ENCODE data around the gene TGFBRAP1. TPM values are rescaled to one million over a fixed set of nuclear protein-coding genes. Genes with fewer than 3 reads are reported as not detected.

TGFBRAP1 gene
- total RNA-seq, 1 experiment from 2014 or later, result 25.1 TPM

DNA sequence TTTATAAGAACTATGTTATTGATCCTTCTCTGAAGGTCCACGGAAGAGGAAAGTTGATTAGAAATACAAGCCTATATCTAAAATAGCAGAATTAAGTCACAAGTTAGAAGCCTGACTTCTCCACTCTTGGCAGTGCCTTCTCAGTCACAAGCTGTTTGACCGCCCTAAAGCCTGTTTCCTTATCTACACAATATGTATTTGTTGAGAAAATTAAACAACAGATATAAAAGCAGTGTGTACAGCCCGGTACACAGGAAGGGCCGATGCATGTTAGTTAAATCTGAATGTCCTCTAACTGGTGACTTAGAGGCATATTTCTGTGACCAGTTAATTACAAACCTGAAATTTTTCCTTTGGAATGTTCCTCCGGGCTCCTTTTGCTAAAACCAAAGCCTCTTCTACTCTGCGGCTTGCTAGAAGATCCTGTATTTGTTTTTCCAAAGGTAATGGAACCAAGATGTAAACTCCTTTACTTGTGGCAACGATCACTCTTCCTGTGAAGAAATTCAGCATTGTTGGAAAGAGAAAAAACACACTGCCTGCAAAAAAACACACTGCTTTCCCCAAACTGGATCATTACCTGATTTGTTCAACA, 33.4 kb downstream of the TGFBRAP1 start:
- in situ Hi-C loops (cut with HindIII; ENCODE audit: low pct_unique_long_range_greater_than_20kb, low sequenced_read_pairs), result no loop called here
- peak; percentile 66 for DNase-seq (ENCODE audit: low read depth, low spot score)

DNA sequence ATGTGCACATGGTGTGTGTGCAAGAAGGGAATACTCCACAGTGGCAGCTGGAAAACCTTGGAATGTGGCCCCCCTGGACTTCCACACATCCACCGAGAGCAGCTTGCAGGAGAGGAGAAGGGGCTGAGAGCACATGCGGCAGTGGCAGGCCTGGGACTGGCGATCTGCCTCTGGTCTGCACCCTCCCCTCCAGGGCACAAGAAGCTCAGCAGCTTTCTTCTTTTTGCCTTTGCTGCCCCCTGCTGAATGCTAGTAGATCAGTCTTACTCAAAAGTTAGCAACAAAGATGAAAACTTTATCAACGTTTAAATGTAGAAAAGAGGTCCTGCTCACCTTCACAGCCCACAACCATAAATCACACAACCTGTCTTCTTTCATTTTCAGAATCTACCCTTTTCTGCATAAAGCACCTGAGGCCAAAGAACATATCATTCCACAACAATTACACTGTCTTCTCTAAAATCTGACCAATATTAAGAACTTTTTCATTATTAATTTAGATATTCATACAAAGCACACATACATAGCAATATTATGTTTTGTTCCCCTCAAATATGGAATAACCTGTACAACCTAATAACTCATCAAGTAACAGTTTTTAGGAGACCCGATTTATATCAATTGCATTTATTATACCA, 34.6 kb downstream of the TGFBRAP1 start:
- DNase-seq (ENCODE audit: low read depth, low spot score), result peak; percentile 92
- in situ Hi-C loops (cut with HindIII; ENCODE audit: low pct_unique_long_range_greater_than_20kb, low sequenced_read_pairs), result no loop called here

DNA sequence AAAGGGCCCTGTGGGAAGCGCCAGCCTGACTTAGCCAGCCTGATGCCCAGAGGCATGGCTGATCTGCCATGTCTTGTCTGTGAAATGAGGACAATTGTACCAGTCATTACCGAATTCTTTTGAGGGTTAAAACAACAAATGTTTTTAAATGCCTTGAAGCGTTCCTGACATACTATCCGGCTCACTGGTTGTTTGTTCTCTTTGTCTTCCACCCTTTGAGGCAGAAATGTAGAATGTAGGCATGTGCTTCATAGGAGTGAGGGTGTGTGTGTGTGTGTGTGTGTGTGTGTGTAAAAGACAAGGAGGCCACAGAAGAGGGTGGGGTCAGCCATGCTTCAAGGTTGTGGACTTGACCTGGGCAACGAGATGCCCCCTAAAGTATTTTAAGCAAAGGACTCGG, 35.5 kb downstream of the TGFBRAP1 start:
- in situ Hi-C loops (cut with HindIII; ENCODE audit: low pct_unique_long_range_greater_than_20kb, low sequenced_read_pairs), result no loop called here
- peak; percentile 97 for DNase-seq (ENCODE audit: low read depth, low spot score)

- in situ Hi-C loops (cut with HindIII; ENCODE audit: low pct_unique_long_range_greater_than_20kb, low sequenced_read_pairs), result no loop called here
Measured at GRCh38 chr2:105291981-105292380, 37.6 kb downstream of the TGFBRAP1 start.

GRCh38 chr2:105290981-105291660, 38.4 kb downstream of the TGFBRAP1 start:
- in situ Hi-C loops (cut with HindIII; ENCODE audit: low pct_unique_long_range_greater_than_20kb, low sequenced_read_pairs), result no loop called here
- DNase-seq (ENCODE audit: low read depth, low spot score), result no peak

More at GRCh38 chr2:105291981-105292380, 37.6 kb downstream of the TGFBRAP1 start:
- DNase-seq (ENCODE audit: low read depth, low spot score), result no peak

- in situ Hi-C loops (cut with HindIII; ENCODE audit: low pct_unique_long_range_greater_than_20kb, low sequenced_read_pairs), result no loop called here
- DNase-seq (ENCODE audit: low read depth, low spot score), result no peak
Measured at GRCh38 chr2:105288133-105288532, 41.4 kb downstream of the TGFBRAP1 start.

- DNase-seq (ENCODE audit: low read depth, low spot score), result peak; percentile 68
- in situ Hi-C loops (cut with HindIII; ENCODE audit: low pct_unique_long_range_greater_than_20kb, low sequenced_read_pairs), result no loop called here
Measured at GRCh38 chr2:105287692-105288091, 41.8 kb downstream of the TGFBRAP1 start.

DNA sequence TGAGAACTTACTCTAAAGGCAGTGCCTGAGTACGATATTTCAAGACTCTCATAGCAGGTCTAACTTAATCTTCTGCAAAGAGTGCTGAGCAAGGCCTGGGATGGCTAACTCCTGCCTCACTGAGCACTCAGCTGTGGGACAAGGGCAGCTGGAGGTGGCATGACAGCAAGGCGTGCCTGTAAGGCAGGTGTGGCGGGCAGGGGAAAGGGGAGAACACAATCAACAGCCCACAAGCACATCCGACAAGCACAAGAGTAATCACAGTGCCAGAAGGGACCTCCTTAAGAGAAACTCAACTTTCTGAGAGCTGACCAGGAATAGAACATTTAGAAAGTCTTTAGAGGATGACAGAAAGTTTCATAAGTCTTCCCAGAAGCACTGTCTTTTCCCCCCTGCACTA, 46.0 kb downstream of the TGFBRAP1 start:
- in situ Hi-C loops (cut with HindIII; ENCODE audit: low pct_unique_long_range_greater_than_20kb, low sequenced_read_pairs), result no loop called here
- no peak for DNase-seq (ENCODE audit: low read depth, low spot score)

GRCh38 chr2:105280281-105280680, 49.3 kb downstream of the TGFBRAP1 start:
- DNase-seq (ENCODE audit: low read depth, low spot score), result no peak
- in situ Hi-C loops (cut with HindIII; ENCODE audit: low pct_unique_long_range_greater_than_20kb, low sequenced_read_pairs), result no loop called here

- DNase-seq (ENCODE audit: low read depth, low spot score), result no peak
- in situ Hi-C loops (cut with HindIII; ENCODE audit: low pct_unique_long_range_greater_than_20kb, low sequenced_read_pairs), result no loop called here
Measured at GRCh38 chr2:105279126-105279525, 50.4 kb downstream of the TGFBRAP1 start.

GRCh38 chr2:105278654-105279053, 50.9 kb downstream of the TGFBRAP1 start:
- in situ Hi-C loops (cut with HindIII; ENCODE audit: low pct_unique_long_range_greater_than_20kb, low sequenced_read_pairs), result no loop called here
- peak; percentile 49 for DNase-seq (ENCODE audit: low read depth, low spot score)

DNA sequence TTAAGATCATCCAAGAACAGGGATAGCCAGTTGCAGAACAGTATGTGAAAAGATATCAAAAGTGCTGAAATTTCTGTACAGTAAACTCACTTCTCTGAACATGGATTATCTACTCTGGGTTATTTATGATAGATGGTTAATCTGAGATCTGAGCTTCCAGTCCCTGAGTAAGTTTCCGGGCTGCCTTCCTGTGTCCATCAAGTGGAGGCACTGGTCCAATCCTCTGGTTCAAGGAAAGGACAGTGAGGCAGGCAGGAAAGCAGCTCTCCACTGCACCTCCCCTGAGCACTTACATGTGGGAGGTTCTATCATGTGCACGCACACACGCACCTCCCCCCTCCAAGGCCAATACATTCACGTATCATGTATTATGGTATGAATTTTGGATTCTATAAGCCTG, 55.5 kb downstream of the TGFBRAP1 start:
- no peak for DNase-seq (ENCODE audit: low read depth, low spot score)
- in situ Hi-C loops (cut with HindIII; ENCODE audit: low pct_unique_long_range_greater_than_20kb, low sequenced_read_pairs), result no loop called here

GRCh38 chr2:105272176-105272575, 57.4 kb downstream of the TGFBRAP1 start:
- peak; percentile 42 for DNase-seq (ENCODE audit: low read depth, low spot score)
- in situ Hi-C loops (cut with HindIII; ENCODE audit: low pct_unique_long_range_greater_than_20kb, low sequenced_read_pairs), result no loop called here

DNA sequence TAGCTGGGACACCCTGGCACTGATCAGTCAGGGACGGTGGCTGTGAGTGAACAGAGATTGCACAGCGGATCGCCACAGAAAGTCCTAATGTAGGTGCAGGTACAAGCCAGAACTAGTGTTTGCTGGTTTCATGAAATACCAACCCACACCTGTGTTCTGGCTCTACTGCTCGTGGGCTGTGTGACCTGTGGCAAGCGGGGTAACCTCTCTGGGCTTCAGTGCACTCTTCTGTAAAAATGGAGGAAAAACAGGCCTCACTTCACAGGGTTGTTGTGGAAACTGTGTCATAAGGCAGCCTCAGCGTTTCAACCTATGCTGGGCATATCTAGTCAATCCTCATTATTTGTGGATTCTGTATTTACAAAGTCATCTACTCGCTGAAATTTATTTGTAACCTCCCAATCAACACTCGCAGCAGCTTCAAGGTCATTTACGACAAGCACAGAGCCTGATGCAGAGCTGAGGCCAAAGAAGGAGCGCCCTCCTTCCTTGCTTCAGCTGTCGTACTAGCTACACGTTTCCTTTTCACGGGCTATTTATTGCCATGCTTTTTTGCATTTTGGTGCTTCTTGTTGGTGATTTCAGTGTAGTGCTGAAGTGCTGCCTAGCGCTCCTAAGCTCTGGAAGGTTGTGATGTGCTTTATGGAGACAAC, 58.0 kb downstream of the TGFBRAP1 start:
- in situ Hi-C loops (cut with HindIII; ENCODE audit: low pct_unique_long_range_greater_than_20kb, low sequenced_read_pairs), result no loop called here
- no peak for DNase-seq (ENCODE audit: low read depth, low spot score)

GRCh38 chr2:105269426-105269825, 60.1 kb downstream of the TGFBRAP1 start:
- in situ Hi-C loops (cut with HindIII; ENCODE audit: low pct_unique_long_range_greater_than_20kb, low sequenced_read_pairs), result no loop called here
- no peak for DNase-seq (ENCODE audit: low read depth, low spot score)

DNA sequence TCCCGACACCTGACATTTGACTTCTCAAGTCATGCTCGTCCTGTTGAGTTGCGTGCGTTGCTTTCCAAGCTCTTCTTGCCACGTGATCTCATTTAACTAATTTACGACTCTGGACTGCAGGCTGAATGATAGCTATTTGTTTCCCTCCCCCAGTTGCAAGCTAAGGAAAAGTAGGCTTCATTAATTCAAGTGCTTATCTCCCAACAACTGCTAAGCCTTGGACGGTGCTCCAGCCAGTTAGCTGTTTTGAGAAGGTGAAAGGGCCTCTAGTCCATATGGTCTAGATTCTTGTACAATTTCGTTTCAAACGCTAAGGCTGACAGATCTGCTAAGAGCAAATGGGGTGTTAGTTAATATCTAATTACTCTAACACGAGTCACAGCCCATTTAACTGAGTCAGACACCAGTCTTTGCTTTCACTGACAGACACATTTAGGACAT, 66.9 kb downstream of the TGFBRAP1 start:
- no peak for DNase-seq (ENCODE audit: low read depth, low spot score)
- in situ Hi-C loops (cut with HindIII; ENCODE audit: low pct_unique_long_range_greater_than_20kb, low sequenced_read_pairs), result no loop called here

DNA sequence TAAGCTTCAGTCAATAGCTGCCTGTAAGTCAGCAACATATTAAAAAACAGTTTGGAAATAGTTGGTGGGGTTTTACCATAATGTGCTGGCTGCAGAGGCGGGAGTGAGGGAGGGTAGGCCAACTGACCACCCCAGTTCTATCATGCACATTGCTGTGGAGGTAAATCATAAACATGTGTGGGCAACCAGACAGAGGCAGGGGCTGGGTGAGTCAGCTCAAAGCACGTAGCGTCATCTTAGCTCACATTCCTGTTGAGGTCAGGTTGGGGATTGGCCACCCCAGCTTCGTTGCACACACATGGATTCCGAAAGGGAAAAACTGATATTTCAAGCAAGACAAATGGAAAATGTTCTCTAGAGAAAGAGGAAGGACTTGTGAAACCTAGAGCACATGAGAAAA, 68.5 kb downstream of the TGFBRAP1 start:
- no peak for DNase-seq (ENCODE audit: low read depth, low spot score)
- in situ Hi-C loops (cut with HindIII; ENCODE audit: low pct_unique_long_range_greater_than_20kb, low sequenced_read_pairs), result no loop called here

- in situ Hi-C loops (cut with HindIII; ENCODE audit: low pct_unique_long_range_greater_than_20kb, low sequenced_read_pairs), result no loop called here
- no peak for DNase-seq (ENCODE audit: low read depth, low spot score)
Measured at GRCh38 chr2:105258835-105259350, 70.6 kb downstream of the TGFBRAP1 start.

Measured in SK-MEL-5 (cell line).